ENCODE results near the gene WASHC4.

Gene WASHC4

GRCh38 chr12:105107494-105108371, at the start of gene WASHC4:
TSS of gene WASHC4 (plus strand) at chr12:105107731. CDS start at chr12:105107801, 70 bp downstream.
- DNase-seq, result peak; percentile 92 to 95

- DNase-seq, result no peak
Observed at GRCh38 chr12:105060715-105061378, 46.7 kb upstream of the WASHC4 start.

- no peak for DNase-seq
Observed at GRCh38 chr12:105064564-105065178, 42.9 kb upstream of the WASHC4 start.

GRCh38 chr12:105067511-105068031, 40.0 kb upstream of the WASHC4 start:
- no peak for DNase-seq

- DNase-seq, result no peak
Observed at GRCh38 chr12:105069936-105070702, 37.4 kb upstream of the WASHC4 start.

GRCh38 chr12:105071981-105072380, 35.5 kb upstream of the WASHC4 start:
- no peak for DNase-seq

- DNase-seq, result no peak
Observed at GRCh38 chr12:105072888-105073488, 34.5 kb upstream of the WASHC4 start.

- DNase-seq, result no peak
Observed at GRCh38 chr12:105076098-105076497, 31.4 kb upstream of the WASHC4 start.

GRCh38 chr12:105076913-105077312, 30.6 kb upstream of the WASHC4 start:
- no peak for DNase-seq

GRCh38 chr12:105077435-105077834, 30.1 kb upstream of the WASHC4 start:
- DNase-seq, result no peak

GRCh38 chr12:105078712-105079570, 28.6 kb upstream of the WASHC4 start:
- DNase-seq, result no peak

- DNase-seq, result no peak
Observed at GRCh38 chr12:105083031-105083430, 24.5 kb upstream of the WASHC4 start.

- DNase-seq, result peak; percentile 55 to 68
Observed at GRCh38 chr12:105083551-105084105, 23.9 kb upstream of the WASHC4 start.

GRCh38 chr12:105084251-105085250, 23.0 kb upstream of the WASHC4 start, which contains the start of gene ALDH1L2:
TSS of gene ALDH1L2 (minus strand) at chr12:105084458. CDS start at chr12:105084436, 22 bp downstream.
- DNase-seq, result peak; percentile 76 to 80

GRCh38 chr12:105085501-105085900, 22.0 kb upstream of the WASHC4 start:
- DNase-seq, result no peak

- no peak for DNase-seq
Observed at GRCh38 chr12:105089817-105090216, 17.7 kb upstream of the WASHC4 start.

GRCh38 chr12:105090361-105090760, 17.2 kb upstream of the WASHC4 start:
- DNase-seq, result no peak

- DNase-seq, result no peak
Observed at GRCh38 chr12:105091476-105092206, 15.9 kb upstream of the WASHC4 start.

- no peak for DNase-seq
Observed at GRCh38 chr12:105092336-105092735, 15.2 kb upstream of the WASHC4 start.

Data from inflammatory macrophage treated with lipopolysaccharide for 1 hour (primary cell).